Measurements from ENCODE around the gene TTC23.

The TTC23 gene

DNA sequence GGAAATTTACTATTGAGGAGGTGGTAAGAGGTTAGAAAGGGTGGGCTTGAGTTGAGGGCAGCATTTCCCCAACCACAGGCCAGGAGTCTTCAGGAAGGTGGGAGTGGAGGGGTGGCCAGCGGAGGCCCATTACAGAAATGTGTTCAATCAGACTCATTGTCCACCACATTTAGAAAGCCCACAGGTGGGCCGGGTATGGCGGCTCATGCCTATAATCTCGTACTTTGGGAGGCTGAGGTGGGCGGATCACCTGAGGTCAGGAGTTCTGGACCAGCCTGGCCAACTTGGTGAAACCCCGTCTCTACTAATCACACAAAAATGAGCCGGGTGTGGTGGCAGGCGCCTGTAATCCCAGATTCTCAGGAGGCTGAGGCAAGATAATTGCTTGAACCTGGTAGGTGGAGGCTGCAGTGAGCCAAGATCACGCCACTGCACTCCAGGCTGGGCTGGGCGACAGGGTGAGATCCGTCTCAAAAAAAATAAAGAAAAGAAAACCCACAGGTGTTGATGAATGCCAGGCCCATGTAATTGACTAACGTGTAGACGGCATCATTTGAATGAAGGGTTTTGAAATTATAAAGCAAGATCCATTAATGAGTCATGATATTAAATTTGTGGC, 156.7 kb downstream of the TTC23 start:
- H3K4me3 ChIP-seq (ENCODE audit: low read depth, low read length), result no peak overlapping the region
- TF ChIP-seq CTCF (IDR thresholded peaks at IDR 0.05; ENCODE audit: low read depth, low read length), result no peak
- TF ChIP-seq MYC (IDR thresholded peaks at IDR 0.05; ENCODE audit: low read depth, low read length), result no peak
- TF ChIP-seq POLR2A (IDR thresholded peaks at IDR 0.05; ENCODE audit: extremely low read depth, insufficient read length), result no peak
- TF ChIP-seq, protein P1, sequence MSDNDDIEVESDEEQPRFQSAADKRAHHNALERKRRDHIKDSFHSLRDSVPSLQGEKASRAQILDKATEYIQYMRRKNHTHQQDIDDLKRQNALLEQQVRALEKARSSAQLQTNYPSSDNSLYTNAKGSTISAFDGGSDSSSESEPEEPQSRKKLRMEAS (IDR thresholded peaks at IDR 0.05; ENCODE audit: low read depth, low read length), result no peak
- DNase-seq (ENCODE audit: low read depth), result no peak

GRCh38 chr15:99090938-99091337, 158.4 kb downstream of the TTC23 start:
- H3K4me3 ChIP-seq (ENCODE audit: low read depth, low read length), result no peak overlapping the region
- no peak for DNase-seq (ENCODE audit: low read depth)
- TF ChIP-seq, protein P1 (IDR thresholded peaks at IDR 0.05; ENCODE audit: low read depth, low read length), result no peak
- TF ChIP-seq CTCF (IDR thresholded peaks at IDR 0.05; ENCODE audit: low read depth, low read length), result no peak
- no peak for TF ChIP-seq MYC (IDR thresholded peaks at IDR 0.05; ENCODE audit: low read depth, low read length)
- no peak for TF ChIP-seq POLR2A (IDR thresholded peaks at IDR 0.05; ENCODE audit: extremely low read depth, insufficient read length)

DNA sequence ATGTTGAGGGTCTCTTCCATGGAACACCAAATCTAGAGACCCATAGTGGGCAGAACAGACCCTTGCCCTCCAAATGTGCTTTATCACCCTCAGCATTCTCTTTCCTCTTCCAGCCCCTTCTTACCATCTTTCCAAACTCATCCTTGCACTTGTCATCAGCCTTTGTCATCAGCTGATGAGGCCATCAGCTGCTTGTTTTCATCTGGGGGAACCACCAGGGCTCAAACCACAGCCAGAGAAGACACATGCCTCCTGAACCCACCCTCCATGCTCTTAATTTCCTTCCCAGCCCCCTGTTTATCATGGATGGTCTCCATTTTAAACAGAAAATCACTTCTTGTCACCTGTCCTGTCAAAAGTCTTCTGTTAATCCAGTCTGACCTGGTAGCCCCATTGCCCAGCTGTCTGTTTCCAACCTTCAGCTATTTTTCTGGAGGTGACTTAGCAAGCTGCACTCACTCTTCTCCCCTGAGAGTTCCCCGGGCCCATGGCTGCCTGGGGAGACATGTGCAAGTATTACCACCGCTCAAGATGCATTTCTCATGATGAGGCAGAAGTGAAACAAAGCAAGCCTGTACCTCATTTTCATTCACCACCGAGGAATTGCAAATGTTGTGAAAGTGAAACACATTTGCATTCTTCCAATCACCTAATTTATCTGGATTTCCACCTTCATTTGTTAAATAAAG, 159.2 kb downstream of the TTC23 start:
- TF ChIP-seq CTCF (IDR thresholded peaks at IDR 0.05; ENCODE audit: low read depth, low read length), result no peak
- TF ChIP-seq POLR2A (IDR thresholded peaks at IDR 0.05; ENCODE audit: extremely low read depth, insufficient read length), result no peak
- no peak for TF ChIP-seq MYC (IDR thresholded peaks at IDR 0.05; ENCODE audit: low read depth, low read length)
- TF ChIP-seq, protein P1 (IDR thresholded peaks at IDR 0.05; ENCODE audit: low read depth, low read length), result no peak
- H3K4me3 ChIP-seq (ENCODE audit: low read depth, low read length), result no peak overlapping the region
- peak; percentile 76 for DNase-seq (ENCODE audit: low read depth)

- TF ChIP-seq, protein P1 (IDR thresholded peaks at IDR 0.05; ENCODE audit: low read depth, low read length), result no peak
- no peak for TF ChIP-seq MYC (IDR thresholded peaks at IDR 0.05; ENCODE audit: low read depth, low read length)
- TF ChIP-seq POLR2A (IDR thresholded peaks at IDR 0.05; ENCODE audit: extremely low read depth, insufficient read length), result no peak
- TF ChIP-seq CTCF (IDR thresholded peaks at IDR 0.05; ENCODE audit: low read depth, low read length), result no peak
- H3K4me3 ChIP-seq (ENCODE audit: low read depth, low read length), result no peak overlapping the region
- DNase-seq (ENCODE audit: low read depth), result no peak
Measured at GRCh38 chr15:99087405-99087943, 161.9 kb downstream of the TTC23 start.

GRCh38 chr15:99086327-99086667, 163.1 kb downstream of the TTC23 start:
- no peak overlapping the region for H3K4me3 ChIP-seq (ENCODE audit: low read depth, low read length)
- no peak for TF ChIP-seq CTCF (IDR thresholded peaks at IDR 0.05; ENCODE audit: low read depth, low read length)
- TF ChIP-seq POLR2A (IDR thresholded peaks at IDR 0.05; ENCODE audit: extremely low read depth, insufficient read length), result no peak
- no peak for TF ChIP-seq MYC (IDR thresholded peaks at IDR 0.05; ENCODE audit: low read depth, low read length)
- TF ChIP-seq, protein P1 (IDR thresholded peaks at IDR 0.05; ENCODE audit: low read depth, low read length), result no peak
- no peak for DNase-seq (ENCODE audit: low read depth)
